Stimulated activated CD8-positive, alpha-beta memory T cell treated with anti-CD3 and anti-CD28 coated beads, Interleukin-15, amount 100 ng/mL, for 24 hours (primary cell): ENCODE results near the gene TULP4.
"Not testable (repeated sequence)": the region's sequence is repeated elsewhere in the genome, so short reads cannot be mapped to it uniquely, and the experiment has no call there.

Source experiments
- DNase-seq: peaks from one replicate; pipeline ENCODE4 v3.0.0-alpha.2; 2020; ENCODE audit warnings: low read depth

The TULP4 gene

GRCh38 chr6:158503222-158503621, 191.0 kb downstream of the TULP4 start:
- no peak for DNase-seq

- DNase-seq, result no peak
These were observed 191.6 kb downstream of the TULP4 start for GRCh38 chr6:158503846-158504245.

GRCh38 chr6:158505194-158505593, 192.9 kb downstream of the TULP4 start:
- no peak for DNase-seq

- no peak for DNase-seq
These were observed 194.3 kb downstream of the TULP4 start for GRCh38 chr6:158506601-158507000.

GRCh38 chr6:158507174-158507573, 194.9 kb downstream of the TULP4 start:
- no peak for DNase-seq

- DNase-seq, result no peak
These were observed 196.2 kb downstream of the TULP4 start for GRCh38 chr6:158508450-158508849.

GRCh38 chr6:158509465-158509864, 197.2 kb downstream of the TULP4 start:
- DNase-seq, result no peak

- no peak for DNase-seq
These were observed 200.5 kb downstream of the TULP4 start for GRCh38 chr6:158512809-158513208.

GRCh38 chr6:158514176-158514575, 201.9 kb downstream of the TULP4 start:
- DNase-seq, result no peak

GRCh38 chr6:158514991-158515390, 202.7 kb downstream of the TULP4 start:
- no peak for DNase-seq

- DNase-seq, result no peak
These were observed 203.8 kb downstream of the TULP4 start for GRCh38 chr6:158516098-158516497.

GRCh38 chr6:158517038-158517437, 204.8 kb downstream of the TULP4 start:
- no peak for DNase-seq

GRCh38 chr6:158517581-158517980, 205.3 kb downstream of the TULP4 start:
- DNase-seq, result no peak

- no peak for DNase-seq
These were observed 206.2 kb downstream of the TULP4 start for GRCh38 chr6:158518191-158519127.

- DNase-seq, result no peak
These were observed 207.0 kb downstream of the TULP4 start for GRCh38 chr6:158519300-158519699.

GRCh38 chr6:158519761-158520160, 207.5 kb downstream of the TULP4 start:
- no peak for DNase-seq

GRCh38 chr6:158520975-158521374, 208.7 kb downstream of the TULP4 start:
- not testable (repeated sequence) for DNase-seq

GRCh38 chr6:158521759-158522158, 209.5 kb downstream of the TULP4 start:
- DNase-seq, result no peak

- no peak for DNase-seq
These were observed 210.4 kb downstream of the TULP4 start for GRCh38 chr6:158522616-158523015.

GRCh38 chr6:158524311-158524710, 212.0 kb downstream of the TULP4 start:
- no peak for DNase-seq

GRCh38 chr6:158527858-158528257, 215.6 kb downstream of the TULP4 start:
- DNase-seq, result not testable (repeated sequence)

GRCh38 chr6:158528826-158529225, 216.6 kb downstream of the TULP4 start:
- DNase-seq, result no peak

GRCh38 chr6:158529629-158530028, 217.4 kb downstream of the TULP4 start:
- DNase-seq, result no peak

GRCh38 chr6:158531566-158531965, 219.3 kb downstream of the TULP4 start:
- no peak for DNase-seq
